Activated naive CD8-positive, alpha-beta T cell treated with anti-CD3 and anti-CD28 coated beads for 36 hours (primary cell): ENCODE measurements around the gene SIL1. TPM values are rescaled to one million over a fixed set of nuclear protein-coding genes. Genes with fewer than 3 reads are reported as not detected.
A peak's percentile ranks its signal among the peaks of the same experiment; 100 is the strongest.

Experiments
- DNase-seq: peaks from one replicate; pipeline ENCODE4 v3.0.0; 2021
- H3K27ac Mint-ChIP-seq: one replicate; pipeline ENCODE4 v1.8.0; 2022; ENCODE audit warnings: mild to moderate bottlenecking, moderate library complexity, mixed read lengths
- H3K27me3 Mint-ChIP-seq: one replicate; pipeline ENCODE4 v1.8.0; 2022; ENCODE audit warnings: mild to moderate bottlenecking, mixed read lengths
- H3K36me3 Mint-ChIP-seq: one replicate; pipeline ENCODE4 v1.8.0; 2021; ENCODE audit warnings: mild to moderate bottlenecking, mixed read lengths
- H3K4me1 Mint-ChIP-seq: one replicate; pipeline ENCODE4 v1.8.0; 2021; ENCODE audit warnings: mixed read lengths
- H3K4me3 Mint-ChIP-seq: one replicate; pipeline ENCODE4 v1.8.0; 2022; ENCODE audit warnings: mild to moderate bottlenecking, moderate library complexity, mixed read lengths
- H3K9me3 Mint-ChIP-seq: one replicate; pipeline ENCODE4 v1.8.0; 2022; ENCODE audit warnings: mixed read lengths
- total RNA-seq, 2 experiments: library from RNA; stranded (reverse); gene quantifications; one replicate each; pipeline ENCODE4 v1.2.3, GENCODE V29; 2021

Gene SIL1
- total RNA-seq, 2 experiments from 2014 or later, result 19.8 to 21.4 TPM

DNA sequence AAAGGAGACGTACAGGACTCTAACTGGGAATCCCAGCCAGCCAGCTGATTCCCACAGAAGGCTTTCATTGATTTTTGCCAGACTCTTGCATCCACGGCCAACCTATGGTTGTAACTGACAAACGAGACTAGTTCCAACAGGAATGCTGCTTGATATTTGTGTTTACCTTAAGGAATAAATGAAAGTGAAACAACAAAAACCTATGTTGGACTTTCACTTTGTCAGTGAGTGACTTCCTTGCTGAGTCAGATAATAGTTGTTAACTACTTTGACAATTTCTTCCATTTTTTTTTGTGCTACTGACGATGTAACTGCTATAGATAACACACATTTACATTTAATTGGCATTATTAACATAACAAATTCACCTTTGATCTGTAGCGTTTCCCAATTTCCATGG lies 259.6 kb downstream of the SIL1 start:
- Mint-ChIP-seq H3K36me3 (peaks cover 16% of the 10 kb centered on the region), H3K27me3 (no peaks in the 10 kb centered on the region), H3K4me3 (no peak overlapping the region), H3K4me1 (peaks cover 7% of the 10 kb centered on the region), H3K27ac (no peak overlapping the region), H3K9me3 (no peaks in the 10 kb centered on the region)
- no peak for DNase-seq

DNA sequence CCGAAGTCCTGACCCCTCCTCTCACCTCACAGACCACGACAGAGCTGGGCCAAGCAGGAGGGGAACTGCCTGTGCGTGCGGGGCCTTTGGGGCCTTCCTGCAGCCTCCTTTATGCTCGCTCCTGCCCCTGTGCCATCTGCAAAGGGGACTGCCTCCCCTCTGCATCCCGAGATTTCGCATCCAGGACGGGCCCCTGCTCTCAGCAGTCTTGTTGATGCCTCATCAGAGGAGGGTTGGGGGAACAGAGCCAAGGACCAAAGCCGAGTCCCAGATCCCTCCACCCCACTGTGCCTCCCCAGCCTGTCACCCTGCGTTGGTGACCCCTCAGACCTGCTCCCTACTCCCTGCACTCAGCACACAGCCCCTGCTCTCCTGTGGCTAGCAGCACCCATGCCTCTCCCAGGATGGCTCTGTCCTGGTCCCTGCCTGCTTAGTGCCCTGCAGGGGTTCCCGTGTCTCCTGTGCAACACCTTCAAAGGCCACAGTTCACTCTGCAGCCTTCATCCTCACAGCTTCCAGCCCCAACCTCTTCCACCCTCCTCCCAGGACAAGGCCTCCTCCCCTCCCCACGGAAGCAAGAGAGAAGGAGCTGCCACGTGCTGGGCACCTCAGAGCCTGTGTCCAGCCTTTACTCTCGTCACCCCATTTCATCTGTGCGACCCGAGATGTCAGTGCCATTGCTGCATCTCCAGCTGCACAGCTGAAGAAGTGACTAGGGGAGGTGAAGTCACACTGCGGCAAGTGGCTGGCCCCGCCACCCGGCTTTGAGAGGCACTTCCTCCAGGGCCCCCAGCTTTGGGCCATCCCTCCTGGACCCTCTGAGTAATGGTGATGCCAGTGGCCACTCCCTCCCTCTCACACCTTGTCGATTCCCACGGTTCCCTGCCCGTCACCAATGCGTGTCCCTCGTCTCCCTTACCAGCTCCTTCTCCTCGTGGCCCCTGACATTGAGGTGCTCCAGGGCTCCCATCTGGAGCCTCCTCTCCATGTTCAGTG lies 260.5 kb downstream of the SIL1 start:
- no peaks in the 10 kb centered on the region for H3K9me3 Mint-ChIP-seq
- H3K27ac Mint-ChIP-seq, result no peak overlapping the region
- no peak overlapping the region for H3K4me3 Mint-ChIP-seq
- no peaks in the 10 kb centered on the region for H3K27me3 Mint-ChIP-seq
- no peak for DNase-seq
- H3K36me3 Mint-ChIP-seq, result peaks cover 12% of the 10 kb centered on the region
- peaks cover 7% of the 10 kb centered on the region for H3K4me1 Mint-ChIP-seq

DNA sequence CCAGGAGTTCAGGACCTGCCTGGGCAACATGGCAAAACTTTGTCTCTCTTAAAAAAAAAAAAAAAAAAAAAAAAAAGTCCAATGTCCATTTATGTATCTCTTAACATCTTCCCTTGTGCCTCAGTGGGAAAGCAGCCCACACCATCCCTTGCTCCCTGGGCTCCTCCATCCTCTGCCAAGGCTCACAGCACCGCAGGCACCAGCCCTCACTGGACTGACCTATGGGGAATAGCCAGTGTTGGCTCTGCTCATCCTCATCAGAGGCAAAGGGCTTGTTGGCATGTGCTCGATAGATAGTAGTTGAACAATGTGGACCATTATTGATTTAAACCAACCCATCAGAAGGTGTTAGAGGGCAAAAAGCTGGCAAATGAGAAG lies 261.2 kb downstream of the SIL1 start:
- Mint-ChIP-seq H3K4me1 (peaks cover 7% of the 10 kb centered on the region), H3K9me3 (no peaks in the 10 kb centered on the region), H3K27me3 (no peaks in the 10 kb centered on the region), H3K4me3 (no peak overlapping the region), H3K36me3 (peaks cover 10% of the 10 kb centered on the region), H3K27ac (no peak overlapping the region)
- DNase-seq, result no peak

DNA sequence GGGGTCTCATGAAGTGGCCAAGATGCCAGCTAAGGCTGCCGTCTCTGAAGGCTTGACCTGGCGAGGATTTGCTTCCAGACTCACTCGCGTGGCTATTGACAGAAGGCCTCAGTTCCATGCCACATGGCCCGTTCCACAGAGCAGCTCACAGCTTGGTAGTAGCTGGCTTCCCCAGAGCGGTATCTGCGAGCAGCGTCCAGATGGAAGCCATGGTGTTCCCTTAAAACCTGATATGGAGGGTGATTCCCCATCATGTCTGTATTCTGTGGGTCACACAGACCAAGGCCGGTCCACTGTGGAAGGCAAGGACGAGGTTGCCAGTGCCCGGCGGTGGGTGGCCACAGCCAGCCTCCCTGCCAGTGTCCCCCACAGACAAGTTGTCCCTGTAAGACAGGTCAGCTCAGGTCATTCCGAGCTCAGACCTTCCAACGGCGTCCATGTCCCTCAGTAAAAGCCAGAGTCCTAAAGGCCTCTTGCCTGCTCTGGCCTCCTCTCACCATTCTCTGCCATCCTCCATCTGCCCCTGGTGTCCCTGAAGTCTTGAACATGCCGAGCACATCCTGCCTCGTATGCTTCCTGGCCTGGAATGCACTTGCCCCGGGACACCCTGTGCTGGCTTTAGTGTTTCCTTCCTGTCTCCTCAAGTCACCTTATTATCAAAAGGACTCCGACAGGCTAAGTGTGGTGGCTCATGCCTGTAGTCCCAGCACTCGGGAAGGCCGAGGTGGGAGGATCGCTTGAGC lies 261.8 kb downstream of the SIL1 start:
- DNase-seq, result no peak
- Mint-ChIP-seq H3K4me3 (no peak overlapping the region), H3K27ac (no peak overlapping the region), H3K4me1 (peaks cover 7% of the 10 kb centered on the region), H3K9me3 (no peaks in the 10 kb centered on the region), H3K36me3 (peaks cover 10% of the 10 kb centered on the region), H3K27me3 (no peaks in the 10 kb centered on the region)

DNA sequence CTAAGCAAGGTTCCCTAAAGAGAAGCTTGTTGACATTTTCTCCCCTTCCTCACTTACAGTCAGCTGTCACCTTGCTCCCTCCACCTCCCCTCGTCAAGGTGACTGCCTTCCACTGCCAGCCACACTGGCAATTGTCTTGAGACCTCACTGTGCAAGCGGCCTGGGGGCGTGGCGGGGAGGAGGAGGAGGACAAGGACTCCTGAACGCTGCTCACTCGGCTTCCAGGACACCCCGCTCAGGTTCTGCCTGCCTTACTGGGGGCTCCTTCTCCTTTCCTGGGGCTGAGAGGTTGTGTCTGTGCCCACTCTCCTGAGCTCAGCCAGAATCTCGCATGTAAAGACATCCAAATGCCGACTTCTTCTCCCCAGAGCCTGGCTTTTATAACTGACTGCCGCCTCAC lies 262.7 kb downstream of the SIL1 start:
- no peak for DNase-seq
- no peak overlapping the region for H3K27ac Mint-ChIP-seq
- H3K4me3 Mint-ChIP-seq, result no peak overlapping the region
- no peaks in the 10 kb centered on the region for H3K4me1 Mint-ChIP-seq
- H3K9me3 Mint-ChIP-seq, result no peaks in the 10 kb centered on the region
- no peaks in the 10 kb centered on the region for H3K27me3 Mint-ChIP-seq
- H3K36me3 Mint-ChIP-seq, result peaks cover 7% of the 10 kb centered on the region

DNA sequence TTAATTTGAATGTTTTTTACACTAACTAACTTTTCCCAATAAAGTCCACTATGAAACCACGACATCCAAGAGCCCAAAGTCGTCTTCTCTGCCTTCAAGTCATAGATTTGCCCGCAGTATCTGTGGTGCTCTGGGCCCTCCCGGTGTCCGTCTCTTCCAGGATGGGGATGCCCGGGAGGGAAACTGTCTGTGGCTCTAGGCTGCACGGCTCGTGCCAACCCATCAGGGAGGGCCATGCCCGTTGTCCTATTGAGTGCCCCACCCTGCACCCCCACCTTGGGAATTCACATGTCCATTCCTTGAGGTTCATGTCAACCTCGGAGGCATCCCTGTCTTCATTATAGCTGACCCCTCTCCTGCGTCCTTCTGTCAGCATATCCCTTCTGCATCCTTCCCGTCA lies 263.2 kb downstream of the SIL1 start:
- Mint-ChIP-seq H3K4me3 (no peak overlapping the region), H3K36me3 (peaks cover 7% of the 10 kb centered on the region), H3K27me3 (no peaks in the 10 kb centered on the region), H3K9me3 (no peaks in the 10 kb centered on the region), H3K27ac (no peak overlapping the region), H3K4me1 (no peaks in the 10 kb centered on the region)
- no peak for DNase-seq

DNA sequence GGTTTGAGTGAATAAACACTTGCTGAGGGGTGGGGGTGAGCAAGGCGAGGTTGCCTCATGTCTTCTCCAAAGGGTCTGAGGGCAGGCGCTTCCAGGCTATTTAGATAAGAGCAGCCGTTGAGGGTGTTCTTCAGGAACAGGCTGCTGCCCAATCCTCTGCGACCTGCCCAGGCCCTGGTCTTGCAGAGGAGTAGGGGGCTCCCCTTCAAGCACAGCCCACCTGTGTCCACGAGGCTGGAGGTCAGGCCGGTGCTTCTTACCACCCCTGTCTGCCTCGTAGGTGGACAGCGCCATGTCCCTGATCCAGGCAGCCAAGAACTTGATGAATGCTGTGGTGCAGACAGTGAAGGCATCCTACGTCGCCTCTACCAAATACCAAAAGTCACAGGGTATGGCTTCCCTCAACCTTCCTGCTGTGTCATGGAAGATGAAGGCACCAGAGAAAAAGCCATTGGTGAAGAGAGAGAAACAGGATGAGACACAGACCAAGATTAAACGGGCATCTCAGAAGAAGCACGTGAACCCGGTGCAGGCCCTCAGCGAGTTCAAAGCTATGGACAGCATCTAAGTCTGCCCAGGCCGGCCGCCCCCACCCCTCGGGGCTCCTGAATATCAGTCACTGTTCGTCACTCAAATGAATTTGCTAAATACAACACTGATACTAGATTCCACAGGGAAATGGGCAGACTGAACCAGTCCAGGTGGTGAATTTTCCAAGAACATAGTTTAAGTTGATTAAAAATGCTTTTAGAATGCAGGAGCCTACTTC lies 264.5 kb downstream of the SIL1 start:
- H3K27me3 Mint-ChIP-seq, result no peaks in the 10 kb centered on the region
- no peak overlapping the region for H3K27ac Mint-ChIP-seq

DNA sequence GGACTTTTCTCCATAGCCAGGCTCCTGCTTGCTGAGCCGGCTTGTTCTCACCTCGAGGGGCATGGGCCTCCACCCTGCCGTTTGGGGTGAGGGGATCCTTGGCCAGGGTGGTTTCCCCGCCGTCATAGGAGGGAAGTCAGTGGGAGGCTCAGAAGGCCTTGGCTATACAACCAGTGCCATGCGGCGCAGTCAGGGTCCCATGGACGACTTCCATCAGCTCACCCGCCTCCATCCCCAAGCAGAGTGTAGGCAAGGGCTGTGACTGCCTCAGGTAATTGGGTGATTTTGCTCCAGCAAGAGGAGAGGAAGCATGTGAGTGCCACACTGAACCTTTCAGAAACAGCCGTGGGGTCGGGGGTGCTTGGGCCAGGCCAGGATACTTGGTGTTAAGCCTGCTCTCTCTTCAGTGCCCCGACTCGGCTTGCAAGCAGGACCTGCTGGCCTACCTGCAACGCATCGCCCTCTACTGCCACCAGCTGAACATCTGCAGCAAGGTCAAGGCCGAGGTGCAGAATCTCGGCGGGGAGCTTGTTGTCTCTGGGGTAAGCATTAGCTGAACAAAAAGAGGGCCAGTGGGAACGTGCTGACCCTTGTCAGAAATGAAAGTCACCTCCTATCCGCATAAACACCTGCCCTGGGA lies 265.9 kb downstream of the SIL1 start:
- Mint-ChIP-seq H3K9me3 (no peaks in the 10 kb centered on the region), H3K27ac (no peak overlapping the region), H3K4me1 (no peaks in the 10 kb centered on the region), H3K36me3 (peaks cover 5% of the 10 kb centered on the region), H3K27me3 (no peaks in the 10 kb centered on the region), H3K4me3 (no peak overlapping the region)
- no peak for DNase-seq

More for the DNA sequence above, 264.5 kb downstream of the SIL1 start:
- no peaks in the 10 kb centered on the region for H3K9me3 Mint-ChIP-seq
- no peak overlapping the region for H3K4me3 Mint-ChIP-seq
- no peaks in the 10 kb centered on the region for H3K4me1 Mint-ChIP-seq
- H3K36me3 Mint-ChIP-seq, result peaks cover 6% of the 10 kb centered on the region
- DNase-seq, result no peak

DNA sequence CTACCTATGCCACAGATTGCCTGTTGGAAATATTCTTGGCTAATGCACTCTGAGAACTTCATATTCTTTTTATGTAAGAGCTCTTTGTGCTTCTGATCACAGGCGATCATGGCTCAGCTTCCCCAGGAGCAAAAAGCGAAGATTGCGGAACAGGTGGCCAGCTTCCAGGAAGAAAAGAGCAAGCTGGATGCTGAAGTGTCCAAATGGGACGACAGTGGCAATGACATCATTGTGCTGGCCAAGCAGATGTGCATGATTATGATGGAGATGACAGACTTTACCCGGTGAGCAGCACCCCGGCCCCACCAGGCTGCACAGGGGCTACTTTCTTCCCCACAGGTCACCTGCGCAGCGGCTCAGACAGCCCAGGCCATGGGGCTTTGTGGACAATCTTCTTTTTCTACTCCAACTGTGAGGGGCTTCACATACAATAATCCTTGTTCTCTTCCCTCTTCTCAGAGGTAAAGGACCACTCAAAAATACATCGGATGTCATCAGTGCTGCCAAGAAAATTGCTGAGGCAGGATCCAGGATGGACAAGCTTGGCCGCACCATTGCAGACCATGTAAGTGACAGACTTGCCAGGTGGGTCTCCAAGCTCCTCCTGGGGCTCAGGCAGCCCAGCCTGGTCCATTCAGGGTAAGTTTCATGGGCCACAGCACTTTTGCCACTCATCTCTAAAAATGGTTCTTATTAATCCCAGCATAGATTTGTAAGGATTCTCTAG lies 267.6 kb downstream of the SIL1 start:
- H3K27ac Mint-ChIP-seq, result no peak overlapping the region
- no peaks in the 10 kb centered on the region for H3K27me3 Mint-ChIP-seq
- no peak for DNase-seq
- no peak overlapping the region for H3K4me3 Mint-ChIP-seq
- no peaks in the 10 kb centered on the region for H3K9me3 Mint-ChIP-seq
- no peaks in the 10 kb centered on the region for H3K4me1 Mint-ChIP-seq
- H3K36me3 Mint-ChIP-seq, result peaks cover 5% of the 10 kb centered on the region

DNA sequence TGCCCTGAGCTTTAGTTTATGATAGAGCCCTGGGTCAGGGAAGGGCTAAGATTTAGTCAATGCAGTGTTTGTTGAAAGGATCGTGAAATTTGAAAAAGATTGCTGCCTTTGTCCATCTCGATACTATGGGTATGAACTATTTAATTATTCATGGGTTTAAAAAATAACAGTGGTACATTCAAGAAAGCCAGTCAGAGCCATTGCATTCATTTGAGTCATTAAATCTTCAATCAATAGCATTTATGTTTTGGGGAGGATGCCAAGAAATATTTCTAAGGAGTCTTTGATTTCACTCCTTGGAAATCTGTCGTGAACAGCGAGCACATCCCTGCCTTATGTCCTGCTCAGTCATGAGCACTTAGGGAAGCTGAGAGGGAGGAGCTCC lies 268.6 kb downstream of the SIL1 start:
- Mint-ChIP-seq H3K36me3 (peaks cover 7% of the 10 kb centered on the region), H3K27ac (no peak overlapping the region), H3K4me1 (no peaks in the 10 kb centered on the region), H3K27me3 (no peaks in the 10 kb centered on the region), H3K9me3 (no peaks in the 10 kb centered on the region), H3K4me3 (no peak overlapping the region)
- DNase-seq, result no peak

DNA sequence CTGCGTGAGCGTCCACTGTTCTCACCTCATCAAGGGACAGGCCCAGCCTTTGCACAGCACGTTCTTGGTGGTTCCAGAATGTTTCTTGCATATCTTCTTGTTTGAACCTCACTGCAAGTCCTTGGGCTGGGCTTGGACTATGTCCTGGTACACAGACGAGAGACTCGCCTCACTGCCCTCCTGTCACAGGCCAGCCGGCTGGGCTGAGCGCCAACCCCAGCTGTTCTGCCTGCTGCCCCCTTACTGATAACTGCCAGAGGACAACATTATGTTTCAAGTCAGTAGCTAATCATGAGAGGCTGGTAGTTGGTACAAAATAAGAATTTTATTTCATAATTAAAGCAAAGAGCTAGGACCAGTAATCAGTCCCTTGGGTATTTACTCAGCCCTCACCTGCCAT lies 270.2 kb downstream of the SIL1 start:
- Mint-ChIP-seq H3K4me1 (no peaks in the 10 kb centered on the region), H3K27ac (no peak overlapping the region), H3K9me3 (no peaks in the 10 kb centered on the region), H3K4me3 (no peak overlapping the region), H3K27me3 (no peaks in the 10 kb centered on the region), H3K36me3 (peaks cover 9% of the 10 kb centered on the region)
- no peak for DNase-seq

DNA sequence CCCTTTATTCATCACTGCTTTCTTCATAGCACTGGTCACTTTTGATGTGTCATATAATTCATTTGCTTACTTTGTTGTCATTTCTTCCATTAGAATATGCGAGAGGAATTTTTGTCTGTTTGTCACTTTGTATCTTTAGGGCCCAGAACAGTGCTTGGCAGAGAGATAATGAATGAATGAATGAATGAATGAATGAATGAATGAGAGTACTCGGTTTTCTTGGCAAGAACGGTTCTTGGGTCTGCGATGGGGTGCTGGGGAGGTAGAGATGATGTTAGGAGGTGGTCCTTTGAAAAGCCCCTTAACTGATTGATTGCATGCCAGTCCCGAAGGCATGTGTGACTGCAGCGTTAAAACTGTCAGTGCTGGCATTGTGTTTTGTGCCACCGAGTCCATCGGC lies 270.6 kb downstream of the SIL1 start:
- Mint-ChIP-seq H3K4me1 (no peaks in the 10 kb centered on the region), H3K27me3 (no peaks in the 10 kb centered on the region), H3K9me3 (no peaks in the 10 kb centered on the region), H3K36me3 (peaks cover 9% of the 10 kb centered on the region), H3K27ac (no peak overlapping the region), H3K4me3 (no peak overlapping the region)
- no peak for DNase-seq

DNA sequence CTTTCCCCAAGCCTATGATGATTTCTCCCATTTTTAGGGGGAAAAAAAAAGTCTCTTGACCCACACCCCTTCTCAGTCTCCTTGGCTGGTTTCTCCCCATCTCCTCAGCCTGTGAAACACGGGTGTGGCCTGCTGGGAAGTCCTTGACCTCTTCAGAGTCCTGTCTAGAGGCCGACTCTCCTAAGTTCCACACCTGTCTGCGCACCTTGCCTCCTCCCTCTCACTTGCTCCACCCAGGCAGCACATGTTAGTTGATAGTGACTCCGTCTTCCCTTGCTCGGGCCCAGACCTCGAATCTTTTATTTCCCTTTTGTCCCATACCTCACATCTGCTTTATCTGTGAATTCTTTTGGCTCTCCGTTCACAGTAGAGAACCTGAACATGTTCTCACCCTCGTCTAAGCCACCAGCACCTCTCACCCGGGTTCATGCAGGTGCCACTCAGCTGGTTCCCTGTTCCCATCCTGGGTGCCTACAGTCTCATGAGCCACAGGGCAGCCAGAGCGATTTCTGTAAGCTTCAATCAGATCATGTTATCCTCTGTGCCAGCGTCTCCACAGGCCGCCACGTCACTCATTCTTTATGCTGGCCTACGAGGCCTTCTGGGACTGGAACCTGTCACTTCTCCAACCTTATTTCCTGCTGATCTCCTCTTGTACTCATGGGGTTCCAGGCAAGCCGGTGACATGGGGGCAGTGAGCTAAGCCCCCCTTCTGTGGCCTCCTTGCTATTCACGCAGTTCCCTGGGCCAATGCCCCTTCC lies 271.3 kb downstream of the SIL1 start:
- Mint-ChIP-seq H3K4me1 (no peaks in the 10 kb centered on the region), H3K4me3 (no peak overlapping the region), H3K27me3 (no peaks in the 10 kb centered on the region), H3K27ac (peak overlapping the region; percentile 34), H3K36me3 (peaks cover 9% of the 10 kb centered on the region), H3K9me3 (no peaks in the 10 kb centered on the region)
- no peak for DNase-seq

DNA sequence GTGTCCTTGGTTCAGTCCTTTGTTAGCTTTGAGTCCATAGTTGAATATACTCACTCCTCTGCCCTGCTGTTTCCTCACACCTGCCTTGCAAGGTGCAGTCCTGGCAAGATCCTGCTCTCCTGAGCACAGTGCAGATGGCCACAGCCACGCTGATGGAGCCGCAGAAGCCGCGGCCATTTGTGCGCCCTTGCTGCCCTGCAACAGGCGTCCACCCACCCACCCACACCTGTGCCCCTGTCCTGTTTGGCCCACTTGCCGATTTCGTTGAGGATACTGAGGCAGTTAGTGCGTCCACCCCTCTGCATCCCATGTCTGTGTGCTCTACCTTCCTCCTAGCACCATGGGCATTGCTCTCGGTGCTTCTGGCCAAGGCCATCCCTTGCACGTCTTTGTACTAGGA lies 271.9 kb downstream of the SIL1 start:
- H3K27ac Mint-ChIP-seq, result peak overlapping the region; percentile 34
- no peaks in the 10 kb centered on the region for H3K27me3 Mint-ChIP-seq
- H3K4me1 Mint-ChIP-seq, result no peaks in the 10 kb centered on the region
- H3K9me3 Mint-ChIP-seq, result no peaks in the 10 kb centered on the region
- H3K36me3 Mint-ChIP-seq, result peaks cover 6% of the 10 kb centered on the region
- no peak for DNase-seq
- no peak overlapping the region for H3K4me3 Mint-ChIP-seq
